ENCODE data around the gene HOXC6.

The HOXC6 gene

DNA sequence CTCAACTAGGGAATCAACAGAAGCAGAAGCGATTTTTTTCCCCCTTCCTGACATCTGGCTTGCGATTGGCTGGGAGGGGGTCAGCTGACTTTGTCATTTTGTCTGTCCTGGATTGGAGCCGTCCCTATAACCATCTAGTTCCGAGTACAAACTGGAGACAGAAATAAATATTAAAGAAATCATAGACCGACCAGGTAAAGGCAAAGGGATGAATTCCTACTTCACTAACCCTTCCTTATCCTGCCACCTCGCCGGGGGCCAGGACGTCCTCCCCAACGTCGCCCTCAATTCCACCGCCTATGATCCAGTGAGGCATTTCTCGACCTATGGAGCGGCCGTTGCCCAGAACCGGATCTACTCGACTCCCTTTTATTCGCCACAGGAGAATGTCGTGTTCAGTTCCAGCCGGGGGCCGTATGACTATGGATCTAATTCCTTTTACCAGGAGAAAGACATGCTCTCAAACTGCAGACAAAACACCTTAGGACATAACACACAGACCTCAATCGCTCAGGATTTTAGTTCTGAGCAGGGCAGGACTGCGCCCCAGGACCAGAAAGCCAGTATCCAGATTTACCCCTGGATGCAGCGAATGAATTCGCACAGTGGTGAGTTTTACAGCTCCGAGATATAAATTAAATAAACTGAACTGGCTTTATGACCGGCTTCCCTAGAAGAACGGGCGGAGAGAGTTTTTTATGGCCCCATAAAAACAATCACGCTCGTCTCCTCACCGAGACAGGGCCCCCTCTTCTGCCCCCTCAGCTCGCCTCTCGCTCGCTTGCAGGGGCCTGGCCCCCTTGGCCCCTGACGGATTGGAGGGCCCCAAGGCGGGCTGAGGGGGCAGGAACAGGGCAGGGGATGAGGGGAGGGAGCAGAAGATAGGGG is at the start of gene HOXC6:
Gene HOXC6 (plus strand): TSS at position 127 of the 888 bp plus-strand sequence. CDS start 82 bp downstream, at position 209.
- DNase-seq (ENCODE audit: low spot score), result no peak

DNA sequence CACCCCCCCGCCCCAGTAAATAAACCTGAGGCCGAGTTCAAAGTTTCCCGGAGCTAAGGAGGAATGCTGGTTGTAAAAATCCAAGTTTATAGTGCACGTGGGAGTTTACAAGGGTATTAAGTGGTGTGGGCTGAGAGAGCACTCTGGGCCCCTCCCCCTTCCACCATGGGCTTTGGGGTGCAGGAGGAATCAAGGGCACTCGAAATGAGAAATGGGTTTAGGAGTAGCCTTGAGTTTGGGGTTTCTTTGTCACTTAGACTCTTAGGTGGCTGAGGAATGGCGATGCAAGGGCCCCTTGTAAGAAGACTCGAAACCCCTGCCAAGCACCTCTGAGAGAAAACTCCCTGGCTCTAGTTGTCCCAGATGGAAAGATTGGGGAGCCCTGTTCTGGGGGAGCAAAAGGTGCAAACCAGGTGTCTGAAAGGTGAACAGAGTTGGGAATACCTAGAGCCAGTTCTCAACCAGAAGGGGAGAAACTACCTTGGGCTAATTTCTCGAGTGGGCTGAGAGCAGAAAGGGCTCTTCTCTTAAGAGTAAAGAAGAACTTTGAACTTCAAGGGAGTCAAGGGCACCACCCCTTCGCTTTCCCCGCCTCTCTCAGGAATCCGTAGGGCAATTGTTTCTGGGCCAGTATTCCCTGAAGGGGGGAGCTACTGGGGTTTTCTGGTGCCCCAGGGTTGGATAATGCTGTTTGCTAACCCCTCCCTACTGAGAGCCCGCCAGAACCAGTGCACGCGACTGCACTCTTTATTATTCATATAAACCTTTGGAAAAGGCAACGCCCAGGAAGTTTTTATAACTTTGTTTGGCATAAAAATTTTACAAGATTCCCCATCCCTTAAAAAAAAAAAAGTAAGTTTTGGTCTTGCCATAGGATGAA is 49.5 kb upstream of the HOXC6 start:
- no peak for DNase-seq (ENCODE audit: low spot score)

GRCh38 chr12:53980104-53980801 is 48.0 kb upstream of the HOXC6 start:
- DNase-seq (ENCODE audit: low spot score), result no peak

DNA sequence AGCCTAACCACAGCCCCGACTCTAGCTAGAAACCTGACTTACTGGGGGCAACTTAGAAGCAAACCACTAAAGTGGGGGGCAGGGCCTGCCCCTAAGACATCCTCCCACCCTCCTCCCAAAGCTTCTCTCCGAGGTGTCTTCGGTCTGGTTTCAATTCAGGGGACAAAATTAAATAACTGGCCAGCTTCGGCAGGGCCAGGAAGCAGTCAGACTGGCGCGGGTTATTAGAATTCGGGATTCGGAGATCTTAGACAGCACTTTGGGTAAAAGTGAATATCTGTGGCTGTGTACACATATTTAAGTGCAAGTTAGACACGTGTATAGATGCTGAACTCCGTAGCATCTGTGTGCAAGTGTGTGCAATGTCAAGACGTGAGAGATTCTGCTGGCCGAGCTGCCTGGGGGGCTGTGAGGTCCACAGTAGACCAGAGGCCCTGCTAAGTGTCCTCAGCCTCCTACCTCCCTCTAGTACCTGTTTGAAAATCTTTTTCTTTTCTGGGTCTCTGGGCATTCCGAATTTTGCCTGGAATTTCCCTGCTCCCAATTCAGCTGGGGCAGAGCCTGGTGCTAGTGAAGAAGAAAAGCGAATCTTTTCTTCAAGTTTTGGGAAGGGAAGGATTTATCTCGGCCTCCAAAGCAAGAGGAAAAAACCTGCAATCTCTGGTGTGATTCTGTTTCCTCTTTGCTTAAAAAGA is 47.3 kb upstream of the HOXC6 start:
- DNase-seq (ENCODE audit: low spot score), result no peak

DNA sequence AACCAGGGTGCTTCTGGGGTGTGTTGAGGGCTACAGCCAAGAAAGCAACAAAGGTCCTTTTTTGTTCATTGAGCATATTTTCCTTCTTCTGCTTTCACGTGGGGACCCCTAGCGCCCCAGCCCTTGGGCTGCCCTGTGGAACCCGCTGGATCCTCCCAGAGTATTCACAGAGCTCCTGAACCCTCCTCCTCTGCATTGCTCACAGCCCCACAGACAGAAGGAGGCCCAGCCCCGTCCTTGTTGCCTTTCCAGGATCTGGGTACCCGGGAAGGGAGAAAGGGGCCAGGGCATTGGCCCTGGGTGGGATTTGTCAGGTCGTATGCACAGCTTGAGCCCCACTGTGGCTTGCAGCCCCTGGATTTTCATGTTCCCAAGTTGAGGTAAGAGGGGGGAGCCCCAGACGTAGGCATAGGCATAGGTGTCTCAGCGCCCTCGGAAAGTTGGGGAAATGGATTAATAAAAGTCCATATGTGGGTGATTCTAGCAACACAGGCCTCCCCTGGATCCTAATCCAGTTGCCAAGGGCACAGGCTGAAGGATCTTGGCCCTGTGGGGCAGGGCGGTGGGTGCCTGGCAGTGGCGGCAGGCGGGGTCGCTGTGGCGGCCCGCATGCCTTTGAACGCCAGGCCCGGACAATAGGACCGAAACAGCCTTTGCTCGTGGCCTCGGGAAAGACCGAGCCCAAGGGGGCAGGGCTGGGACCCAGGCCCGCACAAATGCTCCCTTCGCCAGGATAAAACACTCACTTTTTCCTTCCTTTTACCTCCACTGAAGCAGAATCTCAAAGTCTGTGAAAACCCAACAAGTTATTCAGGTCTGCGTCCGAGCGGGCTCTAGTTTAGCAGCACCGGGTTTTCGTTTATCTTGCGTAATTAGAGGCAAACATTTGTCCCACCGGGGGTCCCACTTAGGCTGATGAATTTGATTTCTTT is 46.3 kb upstream of the HOXC6 start:
- DNase-seq (ENCODE audit: low spot score), result no peak

DNA sequence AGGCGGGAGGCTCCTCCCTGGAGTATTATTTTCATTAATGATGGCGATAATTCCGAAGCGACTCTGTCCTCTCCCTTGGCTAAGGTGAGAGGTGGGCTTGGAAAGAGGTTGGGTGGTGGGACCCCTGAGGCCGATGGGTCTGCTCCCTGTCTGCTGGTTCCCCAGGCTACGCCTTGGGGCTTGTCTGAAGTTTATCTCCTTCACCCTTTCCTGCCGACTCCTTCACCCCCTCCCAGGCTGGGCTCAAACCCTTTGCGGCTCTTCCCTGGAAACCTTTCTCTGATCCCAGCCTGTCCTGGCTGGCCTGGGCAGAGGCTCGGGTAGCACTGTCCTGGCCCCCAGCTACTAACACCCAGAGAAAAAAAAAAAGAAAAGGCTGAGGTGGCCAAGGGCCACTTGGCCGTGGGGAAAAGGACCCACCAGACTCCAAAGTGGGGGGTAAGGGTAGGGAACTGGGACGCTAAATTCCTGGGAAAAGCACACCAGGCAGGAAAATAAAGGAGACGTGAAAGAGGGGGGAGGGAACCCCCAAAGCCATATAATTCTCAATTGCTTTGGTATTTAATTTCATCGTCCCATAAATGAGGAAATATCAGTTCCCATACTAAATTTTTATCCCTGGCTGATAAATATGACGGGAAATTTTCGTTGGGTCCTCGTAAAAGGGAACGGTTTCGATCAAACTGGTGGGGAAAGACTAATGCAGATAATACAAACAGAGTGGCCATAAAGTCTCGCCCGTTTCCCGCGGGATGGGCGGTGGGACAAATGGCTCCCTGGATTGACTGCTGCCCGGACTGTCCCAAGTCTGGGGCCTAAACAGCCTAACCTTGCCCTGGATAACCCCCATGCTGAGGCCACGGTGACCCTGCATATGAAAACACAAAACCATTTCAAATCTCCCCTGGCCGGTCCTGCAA is 45.3 kb upstream of the HOXC6 start:
- DNase-seq (ENCODE audit: low spot score), result no peak

DNA sequence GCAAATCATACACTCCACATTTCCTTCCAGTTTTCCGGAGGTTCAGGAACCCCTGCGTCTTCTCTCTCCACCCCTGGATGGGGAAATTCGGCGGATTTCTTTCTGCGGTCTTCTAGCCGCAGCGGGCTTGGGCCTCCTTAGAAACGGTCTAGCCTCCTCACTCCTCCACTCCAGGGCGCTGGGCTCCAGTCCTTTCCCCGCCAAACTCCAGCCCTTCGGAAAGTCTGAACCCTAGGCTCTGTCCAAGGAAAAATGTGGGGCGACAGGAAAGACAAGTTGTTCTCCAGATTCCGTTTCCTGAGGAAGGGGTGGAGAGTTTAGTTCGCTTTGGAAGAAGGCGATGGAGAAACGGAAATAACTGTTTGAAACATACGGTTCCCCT is 44.7 kb upstream of the HOXC6 start:
- no peak for DNase-seq (ENCODE audit: low spot score)

DNA sequence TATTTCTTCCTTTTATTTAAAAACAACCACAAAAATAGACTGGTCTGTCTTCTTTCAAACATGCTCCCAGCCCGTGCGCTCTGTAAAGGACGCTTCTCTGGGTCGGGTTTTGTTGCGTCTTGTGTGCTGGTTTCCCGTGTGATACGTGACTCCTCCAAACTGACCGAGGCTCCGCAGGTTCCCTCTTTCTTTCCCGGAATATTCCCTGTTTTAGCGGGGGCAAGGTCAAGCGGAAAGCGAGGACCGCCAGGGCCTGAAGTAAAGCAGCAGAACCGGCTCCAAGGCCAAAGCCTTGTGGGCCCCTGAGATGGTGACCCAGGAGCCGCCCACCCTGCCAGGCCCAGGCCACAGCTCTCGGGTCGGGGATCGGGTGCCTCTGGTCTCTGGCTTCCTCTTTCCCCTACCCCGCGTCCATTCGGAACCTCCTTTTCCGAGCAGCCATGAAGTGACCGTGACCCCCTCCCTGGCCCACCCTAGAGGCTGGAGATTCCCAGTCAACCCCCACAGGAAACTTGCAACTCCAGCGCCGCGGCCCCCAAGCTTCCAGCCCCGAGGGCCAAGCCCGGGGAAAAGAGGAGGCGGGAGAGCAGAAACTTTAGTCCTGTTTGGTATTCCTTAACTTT is 44.2 kb upstream of the HOXC6 start:
- DNase-seq (ENCODE audit: low spot score), result no peak

GRCh38 chr12:53984901-53985691 is 43.1 kb upstream of the HOXC6 start, which contains the start of gene HOXC10:
TSS of gene HOXC10 (plus strand) at chr12:53985146. CDS start at chr12:53985260, 114 bp downstream.
- peak; percentile 27 for DNase-seq (ENCODE audit: low spot score)

GRCh38 chr12:53985692-53985993 is 42.6 kb upstream of the HOXC6 start:
- DNase-seq (ENCODE audit: low spot score), result no peak

GRCh38 chr12:53985994-53986685 is 42.1 kb upstream of the HOXC6 start:
- DNase-seq (ENCODE audit: low spot score), result no peak

GRCh38 chr12:53986686-53987483 is 41.4 kb upstream of the HOXC6 start:
- no peak for DNase-seq (ENCODE audit: low spot score)

DNA sequence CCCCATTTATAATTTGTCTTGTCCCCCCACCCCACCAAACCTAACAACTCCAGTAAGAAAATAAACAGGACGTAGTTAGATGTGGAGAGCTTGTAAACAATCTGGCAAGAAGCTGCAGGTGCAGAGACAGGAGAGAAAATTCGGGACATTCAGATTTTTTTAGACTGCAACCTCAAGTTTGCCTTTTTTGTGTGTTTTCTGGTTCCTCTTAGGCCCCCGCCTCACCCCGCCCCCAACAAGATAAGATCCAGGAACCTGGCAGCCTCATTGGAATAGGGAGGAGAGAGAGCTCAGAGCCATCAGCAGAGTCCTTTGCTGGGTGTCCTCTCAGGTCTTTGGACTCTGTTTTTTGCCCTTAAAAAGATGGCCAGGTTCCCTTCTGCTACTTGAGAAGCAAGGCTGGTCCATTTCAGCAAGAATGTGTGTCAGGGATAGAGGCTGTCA is 40.4 kb upstream of the HOXC6 start:
- no peak for DNase-seq (ENCODE audit: low spot score)

GRCh38 chr12:53988541-53989226 is 39.6 kb upstream of the HOXC6 start:
- no peak for DNase-seq (ENCODE audit: low spot score)

DNA sequence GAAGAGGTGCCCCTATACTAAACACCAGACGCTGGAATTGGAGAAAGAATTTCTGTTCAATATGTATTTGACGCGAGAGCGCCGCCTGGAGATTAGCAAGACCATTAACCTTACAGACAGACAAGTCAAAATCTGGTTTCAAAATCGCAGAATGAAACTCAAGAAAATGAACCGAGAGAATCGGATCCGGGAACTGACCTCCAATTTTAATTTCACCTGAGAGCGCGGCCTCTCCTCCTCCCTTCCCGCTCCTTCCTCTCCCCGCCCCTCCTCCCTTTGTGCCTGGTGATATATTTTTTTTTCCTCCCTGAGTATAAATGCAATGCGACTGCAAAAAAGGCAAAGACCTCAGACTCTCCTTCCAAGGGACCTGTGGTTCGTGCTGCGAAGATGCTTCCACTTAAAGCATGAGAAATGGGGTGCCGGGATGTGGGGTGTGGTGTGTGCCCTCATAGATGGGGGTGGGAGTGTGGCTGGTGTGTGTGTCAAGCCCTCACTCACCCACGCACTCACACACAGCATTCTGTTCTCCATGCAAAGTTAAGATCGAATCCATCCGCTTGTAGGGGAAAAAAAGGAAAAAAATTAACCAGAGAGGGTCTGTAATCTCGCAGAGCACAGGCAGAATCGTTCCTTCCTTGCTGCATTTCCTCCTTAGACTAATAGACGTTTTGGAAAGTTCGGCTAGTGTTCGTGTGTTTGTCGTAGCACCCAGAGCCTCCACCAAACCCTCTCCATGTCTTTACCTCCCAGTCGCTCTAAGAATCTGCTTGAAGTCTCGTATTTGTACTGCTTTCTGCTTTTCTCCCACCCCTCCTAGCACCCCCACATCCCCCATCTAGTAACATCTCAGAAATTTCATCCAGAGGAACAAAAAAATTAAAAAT is 38.8 kb upstream of the HOXC6 start:
- peak; percentile 35 for DNase-seq (ENCODE audit: low spot score)
